H1 (cell line): ENCODE data around the gene PAK2. TPM values are rescaled to one million over a fixed set of nuclear protein-coding genes. Genes with fewer than 3 reads are reported as not detected.

Experiments used
- CHD1 ChIP-seq: IDR thresholded peaks from 2 replicates; pipeline ENCODE4 v1.6.1; 2012; ENCODE audit warnings: low read depth, low read length, improper control_type of control experiment
- CTBP2 ChIP-seq: IDR thresholded peaks from 2 replicates; pipeline ENCODE4 v1.7.0; 2011; ENCODE audit warnings: borderline replicate concordance, mild to moderate bottlenecking, moderate library complexity, mixed read lengths, low read length; ENCODE audit not compliant: insufficient read depth, insufficient read length
- POLR2AphosphoS5 ChIP-seq: IDR thresholded peaks from 2 replicates; pipeline ENCODE4 v1.6.1; 2011; ENCODE audit warnings: low read depth, low read length
- SP4 ChIP-seq: IDR thresholded peaks from 2 replicates; pipeline ENCODE4 v1.6.1; 2012; ENCODE audit warnings: low read length, inconsistent platforms
- polyA plus RNA-seq, 7 experiments: library from polyadenylated mRNA; depleted of rRNA in 3 of 7; stranded (reverse) in 5 of 7; unstranded in 2 of 7; fragments of >200 nt in 5 of 7; fragments of 200-250 nt in 2 of 7; gene quantifications; 1 replicate in 5 of 7; 2 replicates in 1 of 7; 4 replicates in 1 of 7; pipeline versions ENCODE4 v1.2.1 to v1.2.3, GENCODE V29; 2011 to 2013; ENCODE audit warnings: missing spikeins in 2 of 7, mixed read lengths in 2 of 7
- total RNA-seq: library from RNA; stranded (reverse); fragmentation: NEBNext Ultra II Directional; extraction: Animal tissue kit (Norgen Biotek cat#: 25700); gene quantifications from 2 replicates; pipeline ENCODE4 v1.2.1, GENCODE V29; 2021

The PAK2 gene
- total and polyA plus RNA-seq, 2 of the 8 experiments (the other 6 are each of a cell fraction or from before 2014, with no cell fraction given): 13.1 to 60.5 TPM

DNA sequence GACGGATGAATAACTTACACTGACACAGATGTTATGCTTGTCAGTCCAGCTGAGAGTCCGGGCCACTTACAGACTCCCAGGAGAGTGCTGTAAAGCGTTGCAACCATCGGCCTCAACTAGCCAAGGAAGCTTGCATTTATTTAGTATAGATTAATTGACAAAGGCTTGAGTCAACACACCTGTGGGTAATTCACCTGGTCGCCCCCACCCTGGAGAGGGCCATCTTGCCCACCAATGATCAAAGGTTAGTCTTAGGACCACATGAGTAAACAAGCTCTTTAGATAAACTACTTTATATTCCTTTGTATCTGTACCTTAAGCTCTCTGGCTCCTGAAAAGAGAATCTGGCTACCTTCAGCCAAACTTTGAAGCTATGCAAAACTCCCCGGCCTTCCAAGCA is 51.0 kb downstream of the PAK2 start (continued):
- TF ChIP-seq SP4 (no peak), CTBP2 (no peak), POLR2AphosphoS5 (no peak), CHD1 (no peak)
